Muscle of leg (tissue), 11 donors: ENCODE measurements around the gene CACNA1S. TPM values are rescaled to one million over a fixed set of nuclear protein-coding genes. Genes with fewer than 3 reads are reported as not detected.

Experiments used
- DNase-seq: peaks from one replicate; pipeline ENCODE4 v3.0.0; 2013
- H3K27ac ChIP-seq: one replicate; pipeline ENCODE4 v1.5.1; 2013; ENCODE audit warnings: mild to moderate bottlenecking, low read length, control low read depth
- H3K27me3 ChIP-seq: one replicate; pipeline ENCODE4 v1.6.1; 2013; ENCODE audit warnings: low read length; ENCODE audit not compliant: control insufficient read depth, insufficient read depth
- H3K36me3 ChIP-seq: one replicate; pipeline ENCODE4 v1.6.1; 2013; ENCODE audit warnings: low read length; ENCODE audit not compliant: control insufficient read depth, insufficient read depth
- H3K4me1 ChIP-seq: one replicate; pipeline ENCODE4 v1.6.1; 2013; ENCODE audit warnings: low read length; ENCODE audit not compliant: control insufficient read depth, insufficient read depth
- H3K4me3 ChIP-seq: one replicate; pipeline ENCODE4 v1.5.1; 2013; ENCODE audit warnings: low read length, control low read depth
- H3K9me3 ChIP-seq: replicated peaks from 2 replicates; pipeline ENCODE4 v1.6.1; 2013; ENCODE audit warnings: low read depth, low read length; ENCODE audit not compliant: control insufficient read depth
- WGBS: methylation state at CpG from one replicate; pipeline ENCODE4 v1.1.5; 2013; ENCODE audit warnings: missing lambda C conversion rate; ENCODE audit not compliant: insufficient coverage; 5-methylcytosine and 5-hydroxymethylcytosine counted together
- polyA plus RNA-seq, 8 donors: library from polyadenylated mRNA; unstranded; fragments of 120-200 nt; gene quantifications; one replicate each; pipeline versions ENCODE4 v1.2.1 to v1.2.3, GENCODE V29; 2013; ENCODE audit warnings: inconsistent platforms in 1 of 8, low replicate concordance in 1 of 8; ENCODE audit not compliant: insufficient read length in 8 of 8, insufficient read depth in 1 of 8
- total RNA-seq: library from RNA; stranded (reverse); fragments of 120-200 nt; gene quantifications from one replicate; pipeline ENCODE4 v1.2.4, GENCODE V29; 2013

Gene CACNA1S
- total and polyA plus RNA-seq, 9 donors: 26.1 to 55.2 (median 41.5) TPM

DNA sequence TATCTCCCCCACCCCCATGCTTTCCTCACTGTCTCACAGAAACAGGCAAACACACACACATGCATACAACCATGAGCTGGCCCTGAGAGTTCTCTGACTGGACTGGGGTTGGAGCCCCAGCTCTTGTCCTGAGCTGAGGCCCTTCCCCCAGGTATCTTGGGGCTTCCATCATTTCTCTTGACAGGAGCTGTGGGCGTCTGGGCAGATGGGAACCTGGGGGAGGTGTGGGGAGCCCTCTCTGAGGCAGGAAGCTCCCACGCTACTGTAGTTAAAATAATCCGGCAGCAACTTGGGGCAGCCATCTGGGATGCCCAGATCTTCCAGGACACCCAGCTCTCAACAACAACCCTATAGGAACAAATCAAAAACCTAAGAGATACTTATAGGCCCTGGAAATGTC lies 86.0 kb downstream of the CACNA1S start:
- Histone ChIP-seq H3K9me3 (no peaks in the 10 kb centered on the region), H3K4me1 (peaks cover 39% of the 10 kb centered on the region), H3K27me3 (peaks cover 22% of the 10 kb centered on the region), H3K4me3 (no peak overlapping the region), H3K27ac (no peak overlapping the region), H3K36me3 (no peaks in the 10 kb centered on the region)
- no peak for DNase-seq
- 40% methylated on average over 1 of the region's 3 CpGs for WGBS

GRCh38 chr1:201025571-201026002 lies 86.6 kb downstream of the CACNA1S start:
- Histone ChIP-seq H3K9me3 (no peaks in the 10 kb centered on the region), H3K4me1 (peaks cover 43% of the 10 kb centered on the region), H3K36me3 (no peaks in the 10 kb centered on the region), H3K27ac (no peak overlapping the region), H3K4me3 (no peak overlapping the region), H3K27me3 (peaks cover 23% of the 10 kb centered on the region)
- 64% methylated on average over 7 of the region's 7 CpGs for WGBS
- no peak for DNase-seq

DNA sequence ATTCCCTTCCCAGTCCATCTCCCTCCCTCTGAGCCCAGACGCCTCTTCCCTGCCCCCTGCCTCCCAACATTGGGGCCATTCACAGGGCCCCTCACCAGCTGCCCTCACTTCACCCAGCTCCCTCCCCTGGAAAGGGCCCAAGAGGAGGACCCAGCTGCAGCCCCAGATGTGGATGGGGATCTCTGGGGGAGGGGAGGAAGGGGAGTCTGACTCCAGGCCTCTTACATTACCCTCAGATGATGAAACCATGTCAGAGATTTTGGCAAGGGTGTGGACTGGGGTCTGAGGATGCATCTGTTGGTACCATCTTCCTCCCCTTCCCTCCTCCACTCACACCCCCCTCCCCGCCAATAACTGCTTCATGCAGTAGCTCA lies 87.6 kb downstream of the CACNA1S start:
- DNase-seq: no peak
- Histone ChIP-seq H3K36me3 (no peaks in the 10 kb centered on the region), H3K4me1 (peaks cover 47% of the 10 kb centered on the region), H3K27ac (no peak overlapping the region), H3K9me3 (no peaks in the 10 kb centered on the region), H3K27me3 (peaks cover 25% of the 10 kb centered on the region), H3K4me3 (no peak overlapping the region)
- 100% methylated on average over 1 of the region's 2 CpGs for WGBS

DNA sequence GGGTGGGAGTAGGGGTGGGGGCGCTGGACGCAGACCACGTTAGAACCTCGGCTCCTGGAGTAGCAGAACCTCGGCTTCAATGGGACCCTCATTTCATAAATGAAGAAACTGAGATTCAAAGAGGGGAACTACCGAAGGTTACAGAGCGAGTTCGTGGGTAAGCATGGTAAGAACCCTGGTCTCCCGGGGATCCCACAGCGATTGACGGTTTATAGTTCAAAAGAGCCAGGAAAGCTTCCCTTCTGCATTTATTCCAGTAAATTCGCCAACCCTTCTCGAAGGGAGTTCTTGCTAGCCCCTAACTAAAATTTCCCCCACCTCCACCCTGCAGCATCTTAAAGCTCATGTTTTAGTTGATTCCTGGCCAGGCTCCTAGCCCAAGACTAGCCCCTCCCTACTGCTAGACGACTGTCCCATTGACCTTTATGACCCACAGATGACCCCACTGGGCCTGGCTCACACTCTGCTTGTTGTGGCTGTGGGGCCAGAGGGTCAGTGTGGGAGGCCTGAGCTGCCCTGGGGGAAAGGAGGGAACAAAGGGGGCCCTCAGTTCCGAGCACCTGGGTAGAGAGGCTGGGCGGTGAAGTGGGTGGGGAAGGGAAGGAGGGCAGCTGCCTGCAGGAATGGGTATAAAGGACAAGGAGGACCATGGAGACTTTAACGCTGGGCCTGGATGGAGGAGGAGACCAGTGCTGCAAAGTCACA lies 88.2 kb downstream of the CACNA1S start:
- H3K27ac ChIP-seq: no peak overlapping the region
- no peak for DNase-seq
- peaks cover 47% of the 10 kb centered on the region for H3K4me1 ChIP-seq
- no peak overlapping the region for H3K4me3 ChIP-seq
- H3K36me3 ChIP-seq: no peaks in the 10 kb centered on the region
- peaks cover 25% of the 10 kb centered on the region for H3K27me3 ChIP-seq
- H3K9me3 ChIP-seq: no peaks in the 10 kb centered on the region
- WGBS: 33% methylated on average over 13 of the region's 17 CpGs

DNA sequence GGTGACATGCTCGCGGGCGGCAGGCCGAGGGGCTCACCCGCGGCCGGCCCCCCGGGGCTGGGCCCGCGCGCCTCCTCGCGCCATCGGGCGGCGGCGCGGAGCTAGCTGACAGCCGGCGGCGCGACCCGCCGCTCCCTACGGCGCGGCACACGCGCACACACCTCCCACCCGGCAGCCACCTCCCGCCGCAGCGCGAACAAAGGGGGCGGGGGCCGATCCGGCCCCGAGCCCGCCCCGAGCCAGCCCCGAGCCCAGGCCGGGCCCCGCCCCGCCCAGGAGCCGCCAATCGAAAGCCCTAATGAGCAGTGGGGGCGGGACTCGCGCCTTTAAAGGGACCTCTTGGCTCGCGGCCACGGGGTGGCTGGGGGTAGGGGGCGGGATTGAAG lies 88.7 kb downstream of the CACNA1S start, which contains the start of gene KIF21B:
TSS of gene KIF21B (minus strand) at position 198 of the 386 bp plus-strand sequence. CDS start 331 bp downstream, outside the sequence.
- H3K4me1 ChIP-seq: peaks cover 45% of the 10 kb centered on the region
- H3K36me3 ChIP-seq: no peaks in the 10 kb centered on the region
- DNase-seq: peak; percentile 86
- peaks cover 25% of the 10 kb centered on the region for H3K27me3 ChIP-seq
- H3K27ac ChIP-seq: no peak within 1 kb of the TSS
- peak within 1 kb of the TSS; percentile 43 for H3K4me3 ChIP-seq
- H3K9me3 ChIP-seq: no peaks in the 10 kb centered on the region
- 0% methylated on average over 43 of the region's 53 CpGs for WGBS

GRCh38 chr1:201022820-201023516 lies 89.3 kb downstream of the CACNA1S start:
- no peak for DNase-seq

GRCh38 chr1:201022493-201022819 lies 89.8 kb downstream of the CACNA1S start:
- WGBS: 80% methylated on average over 2 of the region's 2 CpGs
- Histone ChIP-seq H3K27ac (no peak overlapping the region), H3K4me3 (peak overlapping the region; percentile 43), H3K4me1 (peaks cover 52% of the 10 kb centered on the region), H3K36me3 (no peaks in the 10 kb centered on the region), H3K9me3 (no peaks in the 10 kb centered on the region), H3K27me3 (peaks cover 25% of the 10 kb centered on the region)
- no peak for DNase-seq

More at GRCh38 chr1:201022820-201023516, 89.3 kb downstream of the CACNA1S start:
- H3K4me3 ChIP-seq: peak overlapping the region; percentile 43
- H3K36me3 ChIP-seq: no peaks in the 10 kb centered on the region
- H3K4me1 ChIP-seq: peaks cover 47% of the 10 kb centered on the region
- no peak overlapping the region for H3K27ac ChIP-seq
- no peaks in the 10 kb centered on the region for H3K9me3 ChIP-seq
- under 1% methylated on average over 52 of the region's 56 CpGs for WGBS
- H3K27me3 ChIP-seq: peaks cover 25% of the 10 kb centered on the region

DNA sequence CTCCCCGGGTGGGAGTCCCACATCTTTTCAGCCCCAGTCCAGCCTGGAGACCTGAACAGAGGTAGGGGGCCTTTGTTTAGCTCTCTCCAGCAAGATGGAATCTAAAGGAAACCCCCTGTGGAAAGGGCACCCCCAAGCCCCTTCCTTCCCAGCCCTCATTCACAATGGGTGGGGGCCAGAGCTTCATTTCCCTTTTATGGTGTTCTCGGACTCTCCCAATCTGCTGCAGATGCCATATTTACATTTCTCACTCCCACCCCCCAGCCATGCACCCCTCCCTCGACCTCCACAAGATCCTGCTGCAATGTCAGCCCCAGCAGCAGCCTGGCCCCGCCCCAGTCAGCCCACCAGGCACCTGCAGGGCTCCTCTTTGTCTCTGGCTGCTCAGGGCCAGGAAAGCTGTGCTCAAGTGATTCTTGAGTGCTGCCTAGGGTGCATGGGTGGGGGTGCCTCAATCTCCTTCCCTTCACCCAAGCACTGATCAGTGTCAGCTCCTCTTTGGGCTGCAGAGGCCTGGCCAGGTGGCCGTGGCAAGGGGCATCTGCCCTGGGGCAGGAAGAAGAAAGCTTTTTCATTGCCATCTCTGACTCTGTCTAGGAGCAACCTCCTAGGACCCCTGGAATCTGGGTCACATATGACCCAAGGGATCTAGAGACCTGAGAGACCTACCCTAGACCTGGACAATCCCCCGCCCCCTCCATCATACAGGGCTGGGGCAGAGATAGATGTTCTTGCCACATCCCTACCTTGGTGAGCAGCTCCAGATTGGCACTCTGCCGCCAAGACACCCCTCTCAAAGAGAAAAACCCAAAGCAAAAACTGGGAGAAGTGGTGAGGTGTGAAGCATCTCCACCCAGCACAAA lies 90.4 kb downstream of the CACNA1S start:
- 67% methylated on average over 3 of the region's 7 CpGs for WGBS
- no peaks in the 10 kb centered on the region for H3K9me3 ChIP-seq
- DNase-seq: no peak
- H3K4me1 ChIP-seq: peaks cover 58% of the 10 kb centered on the region
- peaks cover 28% of the 10 kb centered on the region for H3K27me3 ChIP-seq
- H3K27ac ChIP-seq: no peak overlapping the region
- H3K4me3 ChIP-seq: no peak overlapping the region
- no peaks in the 10 kb centered on the region for H3K36me3 ChIP-seq

GRCh38 chr1:201020721-201021629 lies 91.3 kb downstream of the CACNA1S start:
- no peak overlapping the region for H3K4me3 ChIP-seq
- peaks cover 58% of the 10 kb centered on the region for H3K4me1 ChIP-seq
- DNase-seq: no peak
- H3K9me3 ChIP-seq: no peaks in the 10 kb centered on the region
- 100% methylated on average over 1 of the region's 11 CpGs for WGBS
- H3K27ac ChIP-seq: no peak overlapping the region
- no peaks in the 10 kb centered on the region for H3K36me3 ChIP-seq
- peaks cover 28% of the 10 kb centered on the region for H3K27me3 ChIP-seq
